ENCODE data around the gene TXLNG.

- TF ChIP-seq POLR2A (IDR thresholded peaks at IDR 0.05): no peak
- TF ChIP-seq CTCF (IDR thresholded peaks at IDR 0.05): no peak
- TF ChIP-seq POLR2AphosphoS5 (IDR thresholded peaks at IDR 0.05): no peak
- TF ChIP-seq EP300 (IDR thresholded peaks at IDR 0.05): no peak
These were observed 99.4 kb downstream of the TXLNG start for GRCh38 chrX:16885628-16886027.

All from upper lobe of left lung (tissue), 4 donors.